ENCODE results near the gene PHACTR3. TPM values are rescaled to one million over a fixed set of nuclear protein-coding genes. Genes with fewer than 3 reads are reported as not detected.

PHACTR3 gene
- total and polyA plus RNA-seq, 2 donors (not counting 3 experiments of a cell fraction or from before 2014, with no cell fraction given): not detected

DNA sequence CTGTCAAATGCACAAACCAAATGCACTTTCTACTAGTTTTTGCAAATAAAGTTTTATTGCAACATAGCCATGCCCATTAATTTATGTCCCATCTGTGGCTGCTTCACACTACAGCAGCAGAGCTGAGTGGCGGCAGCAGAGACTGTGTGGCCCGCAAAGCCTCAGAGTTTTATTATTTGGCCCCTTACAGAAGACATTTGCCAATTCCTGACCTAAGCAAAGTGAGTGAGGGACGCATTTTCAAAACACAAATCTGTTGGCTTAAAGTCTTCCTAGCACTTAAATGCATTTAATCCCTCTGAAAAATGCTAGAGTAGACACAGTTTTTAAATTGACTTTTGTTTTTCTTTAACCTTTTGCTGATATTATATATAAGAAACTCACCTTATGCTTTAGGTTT is 126.4 kb downstream of the PHACTR3 start:
- no TSS peak for BruUV-seq (replicated peaks)
- no peaks in the 10 kb centered on the region for H4K20me1 ChIP-seq (replicated peaks; ENCODE audit: control insufficient read depth, extremely low read depth, insufficient read depth, low read length)
- DNase-seq (ENCODE audit: low read depth, low spot score): no peak

More for the DNA sequence above, 126.4 kb downstream of the PHACTR3 start:
- Histone ChIP-seq H3K27me3 (ENCODE audit: control insufficient read depth in 2 of 2, insufficient read depth in 2 of 2, low read length in 2 of 2) (no peaks in the 10 kb centered on the region), H3K27ac (ENCODE audit: insufficient read depth, low read depth, low read length) (no peak overlapping the region), H2AFZ (ENCODE audit: low read depth, low read length) (no peak overlapping the region), H3K79me2 (ENCODE audit: control insufficient read depth, insufficient read depth, low read length) (no peaks in the 10 kb centered on the region), H3K9me1 (replicated peaks; ENCODE audit: control insufficient read depth, extremely low read depth, insufficient read depth, low read length) (no peaks in the 10 kb centered on the region), H3K4me2 (ENCODE audit: insufficient read depth, low read length) (no peak overlapping the region), H3K4me3 (replicated peaks in 1 of 3; ENCODE audit: insufficient read depth in 1 of 3, low read depth in 1 of 3, low read length in 3 of 3) (no peak overlapping the region), H3K9ac (replicated peaks; ENCODE audit: extremely low read depth, insufficient read depth, low read length) (no peak overlapping the region), H3K36me3 (ENCODE audit: control insufficient read depth in 2 of 2, extremely low read depth in 1 of 2, insufficient read depth in 2 of 2, low read length in 2 of 2) (no peaks in the 10 kb centered on the region), H3K4me1 (ENCODE audit: control insufficient read depth, extremely low read depth, insufficient read depth, low read length) (no peaks in the 10 kb centered on the region), H3K9me3 (replicated peaks; ENCODE audit: control insufficient read depth, insufficient read depth, low read length) (peaks cover 2% of the 10 kb centered on the region)
- ChIA-PET CTCF (no interaction called here), POLR2A (no interaction called here)
- intact Hi-C loops (cut with micrococcal nuclease) (no loop called here), dilution Hi-C loops (cut with MboI; ENCODE audit: extremely low pct_ligation_motif_present, low sequenced_read_pairs) (no loop called here)
- TF ChIP-seq JUN (IDR thresholded peaks at IDR 0.05; ENCODE audit: borderline replicate concordance, insufficient read depth, insufficient read length, low read depth) (no peak), MYC (IDR thresholded peaks at IDR 0.05; ENCODE audit: low read depth, low read length) (no peak), FOS (IDR thresholded peaks at IDR 0.05; ENCODE audit: borderline replicate concordance, insufficient read depth, low read length) (no peak), CTCF (IDR thresholded peaks at IDR 0.05; ENCODE audit: extremely low read depth in 1 of 2, insufficient read depth in 1 of 2, low read depth in 1 of 2, low read length in 2 of 2) (no peak), POLR2AphosphoS5 (IDR thresholded peaks at IDR 0.05; ENCODE audit: insufficient read depth, low read depth, low read length) (no peak), EZH2 (IDR thresholded peaks at IDR 0.05; ENCODE audit: borderline replicate concordance, low read depth, low read length, severe bottlenecking) (no peak), GATA2 (IDR thresholded peaks at IDR 0.05; ENCODE audit: insufficient read depth, insufficient read length, low read depth, low read length) (no peak), POLR2A (IDR thresholded peaks at IDR 0.05; ENCODE audit: low read depth, low read length) (no peak), MAX (IDR thresholded peaks at IDR 0.05; ENCODE audit: insufficient read depth, insufficient read length) (no peak)
- FAIRE-seq: no peak
